HCT116 (cell line): ENCODE measurements around the gene EPGN. TPM values are rescaled to one million over a fixed set of nuclear protein-coding genes. Genes with fewer than 3 reads are reported as not detected.

Experiments used
- ATAC-seq: fragments of 200-7000 bp; cut with Tn5 transposase; 2 replicates; pipeline ENCODE4 v1.9.1; 2020; ENCODE audit warnings: mild to moderate bottlenecking, moderate library complexity
- BruUV-seq: library from RNA; stranded (reverse); fragments of 400-500 nt; replicated peaks from 2 replicates; lab custom pipeline; 2021; lab: Mats Ljungman, UMichigan
- CTCF ChIA-PET: fragments of 300-600 bp; sonication (Branson Sonifier 250); formaldehyde crosslinking; loops from one replicate; lab custom pipeline; 2021; ENCODE audit warnings: antibody characterized with exemption; lab: Charles Lee
- POLR2A ChIA-PET: fragments of 300-600, 350-600 bp; sonication (Branson Sonifier 250); formaldehyde crosslinking; loops from one replicate; lab custom pipeline; 2021; ENCODE audit warnings: antibody characterized with exemption; lab: Charles Lee
- RAD21 ChIA-PET, 2 experiments: fragments of 300-600 bp; sonication (Branson Sonifier 250); formaldehyde crosslinking; loops; one replicate each; lab custom pipeline; 2023; ENCODE audit warnings: low total read pairs in 2 of 2; ENCODE audit not compliant: uncharacterized antibody in 2 of 2, unreplicated experiment in 2 of 2, low non-redundant PET in 1 of 2; lab: Charles Lee
- DNase-seq: peaks from one replicate; pipeline ENCODE4 v3.0.0-alpha.2; 2010; ENCODE audit warnings: low read depth, low spot score
- H2AFZ ChIP-seq: fragments of 200-600 bp; shearing (Covaris generic), sonication (generic); 2 replicates; pipeline ENCODE4 v1.6.1; 2017; ENCODE audit warnings: low read depth, mixed run types, mixed read lengths, antibody characterized with exemption, low read length; ENCODE audit not compliant: poor library complexity, severe bottlenecking
- H3K27ac ChIP-seq: 2 replicates; pipeline ENCODE4 v1.5.1; 2012; ENCODE audit warnings: low read depth, low read length
- H3K27me3 ChIP-seq: fragments of 200-600 bp; sonication (generic); 2 replicates; pipeline ENCODE4 v1.6.1; 2016; ENCODE audit warnings: mixed run types, low read length, mixed read lengths; ENCODE audit not compliant: insufficient read depth
- H3K36me3 ChIP-seq, 2 experiments: fragments of 200-500 bp in 1 of 2; fragments of 200-600 bp in 1 of 2; sonication (Bioruptor generic) in 1 of 2; sonication (generic) in 1 of 2; 2 replicates each; pipeline versions ENCODE4 v1.5.1 to v1.6.1; 2014 to 2016; ENCODE audit warnings: low read length in 2 of 2, inconsistent platforms in 1 of 2, mixed read lengths in 1 of 2, mixed run types in 1 of 2; ENCODE audit not compliant: insufficient read depth in 2 of 2, control insufficient read depth in 1 of 2
- H3K4me1 ChIP-seq, 2 experiments: fragments of 200-600 bp in 1 of 2; sonication (generic) in 1 of 2; 2 replicates each; pipeline versions ENCODE4 v1.5.1 to v1.6.1; 2012 to 2017; ENCODE audit warnings: low read length in 2 of 2, inconsistent platforms in 1 of 2, mild to moderate bottlenecking in 1 of 2, mixed read lengths in 1 of 2, mixed run types in 1 of 2, moderate library complexity in 1 of 2; ENCODE audit not compliant: insufficient read depth in 2 of 2, control insufficient read depth in 1 of 2
- H3K4me2 ChIP-seq: fragments of 200-600 bp; sonication (generic); 2 replicates; pipeline ENCODE4 v1.6.1; 2017; ENCODE audit warnings: mixed run types, low read length, mixed read lengths
- H3K4me3 ChIP-seq, 2 experiments: fragments of 200-600 bp in 1 of 2; sonication (generic) in 1 of 2; replicated peaks in 1 of 2; 2 replicates each; pipeline ENCODE4 v1.5.1; 2011 to 2016; ENCODE audit warnings: low read length in 2 of 2, control low read depth in 1 of 2, low read depth in 1 of 2, mild to moderate bottlenecking in 1 of 2, mixed read lengths in 1 of 2, mixed run types in 1 of 2
- H3K79me2 ChIP-seq: fragments of 200-600 bp; sonication (generic); 2 replicates; pipeline ENCODE4 v1.6.1; 2017; ENCODE audit warnings: mild to moderate bottlenecking, mixed run types, low read length, moderate library complexity, mixed read lengths; ENCODE audit not compliant: insufficient read depth
- H3K9ac ChIP-seq: fragments of 200-600 bp; sonication (generic); 2 replicates; pipeline ENCODE4 v1.6.1; 2016; ENCODE audit warnings: low read length, mixed read lengths
- H3K9me2 ChIP-seq: fragments of 200-600 bp; sonication (generic), shearing (Covaris generic); 2 replicates; pipeline ENCODE4 v1.6.1; 2017; ENCODE audit warnings: mixed run types, mild to moderate bottlenecking, moderate library complexity; ENCODE audit not compliant: insufficient read depth
- H3K9me3 ChIP-seq, 2 experiments: fragments of 200-500 bp in 1 of 2; fragments of 200-600 bp in 1 of 2; sonication (Bioruptor generic) in 1 of 2; sonication (generic) in 1 of 2; 2 replicates each; pipeline ENCODE4 v1.6.1; 2014 to 2017; ENCODE audit warnings: low read length in 2 of 2, mixed read lengths in 2 of 2, inconsistent platforms in 1 of 2, low read depth in 1 of 2, mild to moderate bottlenecking in 1 of 2, mixed run types in 1 of 2, moderate library complexity in 1 of 2; ENCODE audit not compliant: control insufficient read depth in 1 of 2, insufficient read depth in 1 of 2
- H4K20me1 ChIP-seq: fragments of 200-600 bp; sonication (generic), shearing (Covaris generic); 2 replicates; pipeline ENCODE4 v1.6.1; 2017; ENCODE audit warnings: mixed run types, mild to moderate bottlenecking, moderate library complexity; ENCODE audit not compliant: insufficient read depth
- ELF1 ChIP-seq: IDR thresholded peaks from 2 replicates; pipeline ENCODE4 v1.6.1; 2012; ENCODE audit warnings: low read depth, borderline replicate concordance
- EZH2 ChIP-seq: fragments of 200-600 bp; sonication (generic); IDR thresholded peaks from 2 replicates; pipeline ENCODE4 v1.6.1; 2017; ENCODE audit warnings: antibody characterized with exemption, mixed run types
- POLR2A ChIP-seq: IDR thresholded peaks from 2 replicates; pipeline ENCODE4 v1.7.0; 2011; ENCODE audit warnings: borderline replicate concordance; ENCODE audit not compliant: insufficient read depth, insufficient read length; ENCODE audit errors: extremely low read depth
- POLR2AphosphoS5 ChIP-seq: IDR thresholded peaks from 2 replicates; pipeline ENCODE4 v1.6.1; 2011; ENCODE audit warnings: mild to moderate bottlenecking, low read depth, low read length, moderate library complexity
- RAD21 ChIP-seq: IDR thresholded peaks from 2 replicates; pipeline ENCODE4 v1.6.1; 2012; ENCODE audit warnings: low read depth, mild to moderate bottlenecking
- YY1 ChIP-seq: IDR thresholded peaks from 2 replicates; pipeline ENCODE4 v1.6.1; 2011; ENCODE audit warnings: low read length, low read depth, moderate library complexity, mild to moderate bottlenecking; ENCODE audit not compliant: insufficient replicate concordance; ENCODE audit errors: extremely low read depth
- ZBTB33 ChIP-seq: IDR thresholded peaks from 2 replicates; pipeline ENCODE4 v1.6.1; 2011; ENCODE audit warnings: mild to moderate bottlenecking, low read length, moderate library complexity; ENCODE audit not compliant: insufficient replicate concordance; ENCODE audit errors: extremely low read depth
- ZFX ChIP-seq: fragments of 450-650 bp; IDR thresholded peaks from 2 replicates; pipeline ENCODE4 v1.6.1; 2017
- intact Hi-C: fragments of 100-400 bp; cut with micrococcal nuclease; formaldehyde crosslinking; loops from 2 replicates; pipeline ENCODE4 v1.10.0; 2022
- total RNA-seq: library from RNA; stranded (reverse); gene quantifications from one replicate; pipeline ENCODE4 v1.2.1, GENCODE V29; 2021; ENCODE audit not compliant: unreplicated experiment
- TF ChIP-seq, protein P1 (sequence below): IDR thresholded peaks from 2 replicates; pipeline ENCODE4 v1.6.1; 2012

The EPGN gene
- total RNA-seq, 1 experiment from 2014 or later = 1.5 TPM

DNA sequence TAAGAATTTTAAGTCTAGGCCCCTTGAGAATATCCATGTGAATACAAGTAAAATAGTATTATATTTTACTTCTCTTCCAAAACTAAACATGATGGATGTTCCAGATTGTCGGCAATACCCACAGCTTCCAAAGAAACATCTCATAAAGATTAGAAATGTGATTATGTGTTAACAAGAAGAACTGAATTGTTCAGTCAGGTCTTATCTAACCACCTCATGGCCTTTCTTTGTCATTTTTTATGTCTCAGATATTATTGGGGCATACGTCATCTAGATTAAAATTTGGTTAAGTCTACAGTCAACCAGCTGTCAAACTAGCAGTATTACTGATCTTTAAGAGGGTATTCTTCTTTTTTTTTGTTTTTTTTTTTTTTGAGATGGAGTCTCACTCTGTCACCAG lies 10.0 kb downstream of the EPGN start (continued):
- TF ChIP-seq YY1 = no peak
- TF ChIP-seq, protein P1, sequence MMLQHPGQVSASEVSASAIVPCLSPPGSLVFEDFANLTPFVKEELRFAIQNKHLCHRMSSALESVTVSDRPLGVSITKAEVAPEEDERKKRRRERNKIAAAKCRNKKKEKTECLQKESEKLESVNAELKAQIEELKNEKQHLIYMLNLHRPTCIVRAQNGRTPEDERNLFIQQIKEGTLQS = no peak

DNA sequence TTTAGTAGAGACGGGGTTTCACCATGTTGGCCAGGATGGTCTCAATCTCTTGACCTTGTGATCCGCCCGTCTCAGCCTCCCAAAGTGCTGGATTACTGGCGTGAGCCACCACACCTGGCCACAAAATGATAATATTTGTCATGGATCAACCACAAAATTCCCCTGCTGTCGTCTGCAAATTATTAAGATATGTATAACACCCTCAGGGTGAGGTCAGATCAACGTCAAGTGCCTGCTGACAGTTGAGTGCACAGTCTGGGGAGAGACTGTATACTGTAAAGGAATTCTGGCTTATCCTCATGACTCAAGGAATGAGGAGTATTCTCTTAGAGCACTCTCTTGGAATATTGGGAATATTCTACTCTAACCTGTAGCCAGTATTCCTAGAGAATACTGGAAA lies 11.2 kb downstream of the EPGN start:
- H3K4me2 ChIP-seq = peak overlapping the region; percentile 81
- ChIA-PET POLR2A (interaction anchor here (1.5 to 3.5 kb wide), 9 partner anchors 48 to 352 kb away, joined by 5 to 17 read pairs (median 6); no protein-coding TSS in a partner anchor), CTCF (interaction anchor here (0.7 to 3.3 kb wide), 10 partner anchors 12 to 474 kb away, joined by 4 to 42 read pairs (median 8); partner anchors contain the start of gene BTC), RAD21 (no interaction called here)
- intact Hi-C loops = loop anchor here (10.0 kb wide), 1 partner anchor 285 kb away; the partner anchor contains the start of gene CXCL3
- H3K4me1 ChIP-seq = peaks cover 29 to 54% of the 10 kb centered on the region in 2 experiments
- ATAC-seq (no peak), DNase-seq (no peak)
- peaks cover 7% of the 10 kb centered on the region; the same call in 1 of the 2 replicates for H3K79me2 ChIP-seq
- H2AFZ ChIP-seq = no peak overlapping the region
- no peaks in the 10 kb centered on the region for H4K20me1 ChIP-seq
- TF ChIP-seq ELF1 (no peak), EZH2 (no peak), RAD21 (no peak), ZFX (no peak), POLR2A (no peak), ZBTB33 (no peak), POLR2AphosphoS5 (no peak)
- no peaks in the 10 kb centered on the region for H3K9me2 ChIP-seq
- no TSS peak for BruUV-seq
- H3K36me3 ChIP-seq = no peaks in the 10 kb centered on the region; a peak in 1 of 4 replicates
- H3K9me3 ChIP-seq = no peaks in the 10 kb centered on the region
- H3K4me3 ChIP-seq = no peak overlapping the region
- H3K27me3 ChIP-seq = no peaks in the 10 kb centered on the region
- peak overlapping the region; percentile 33; the same call in 1 of the 2 replicates for H3K9ac ChIP-seq
- peak overlapping the region; percentile 58; the same call in 1 of the 2 replicates for H3K27ac ChIP-seq
